ENCODE measurements around the gene ALKBH1. TPM values are rescaled to one million over a fixed set of nuclear protein-coding genes. Genes with fewer than 3 reads are reported as not detected.

ALKBH1 gene
- total RNA-seq, 1 donor from 2014 or later = 14.5 TPM

- Mint-ChIP-seq H3K4me3 (ENCODE audit: low read depth) (no peak overlapping the region), H3K27ac (peak overlapping the region; percentile 14), H3K9me3 (ENCODE audit: low read depth) (no peaks in the 10 kb centered on the region), H3K27me3 (no peaks in the 10 kb centered on the region), H3K4me1 (ENCODE audit: low read depth) (no peaks in the 10 kb centered on the region), H3K36me3 (ENCODE audit: insufficient read depth) (peaks cover 35% of the 10 kb centered on the region)
- TF ChIP-seq CTCF (IDR thresholded peaks at IDR 0.05; ENCODE audit: unreplicated experiment) = no peak
- DNase-seq (ENCODE audit: low spot score, unreplicated experiment) = no peak
These were observed 9.9 kb upstream of the ALKBH1 start for GRCh38 chr14:77717608-77718305.

- peaks cover 27% of the 10 kb centered on the region for H3K36me3 Mint-ChIP-seq (ENCODE audit: insufficient read depth)
- H3K4me1 Mint-ChIP-seq (ENCODE audit: low read depth) = peaks cover 6% of the 10 kb centered on the region
- H3K27ac Mint-ChIP-seq = peak overlapping the region; percentile 31
- TF ChIP-seq CTCF (IDR thresholded peaks at IDR 0.05; ENCODE audit: unreplicated experiment) = no peak
- no peaks in the 10 kb centered on the region for H3K9me3 Mint-ChIP-seq (ENCODE audit: low read depth)
- DNase-seq (ENCODE audit: low spot score, unreplicated experiment) = no peak
- H3K4me3 Mint-ChIP-seq (ENCODE audit: low read depth) = no peak overlapping the region
- H3K27me3 Mint-ChIP-seq = no peaks in the 10 kb centered on the region
These were observed 7.1 kb upstream of the ALKBH1 start for GRCh38 chr14:77714926-77715325.

GRCh38 chr14:77710364-77710763 lies 2.5 kb upstream of the ALKBH1 start:
- peaks cover 12% of the 10 kb centered on the region for H3K36me3 Mint-ChIP-seq (ENCODE audit: insufficient read depth)

GRCh38 chr14:77709412-77709811 lies 1.6 kb upstream of the ALKBH1 start:
- Mint-ChIP-seq H3K27ac (peak overlapping the region; percentile 94), H3K4me1 (ENCODE audit: low read depth) (peaks cover 25% of the 10 kb centered on the region), H3K27me3 (no peaks in the 10 kb centered on the region), H3K4me3 (ENCODE audit: low read depth) (peak overlapping the region; percentile 88), H3K9me3 (ENCODE audit: low read depth) (no peaks in the 10 kb centered on the region), H3K36me3 (ENCODE audit: insufficient read depth) (peaks cover 6% of the 10 kb centered on the region)
- no peak for TF ChIP-seq CTCF (IDR thresholded peaks at IDR 0.05; ENCODE audit: unreplicated experiment)
- no peak for DNase-seq (ENCODE audit: low spot score, unreplicated experiment)

More at GRCh38 chr14:77710364-77710763, 2.5 kb upstream of the ALKBH1 start:
- Mint-ChIP-seq H3K27me3 (no peaks in the 10 kb centered on the region), H3K4me1 (ENCODE audit: low read depth) (peaks cover 25% of the 10 kb centered on the region), H3K27ac (no peak overlapping the region), H3K9me3 (ENCODE audit: low read depth) (no peaks in the 10 kb centered on the region), H3K4me3 (ENCODE audit: low read depth) (peak overlapping the region; percentile 88)
- DNase-seq (ENCODE audit: low spot score, unreplicated experiment) = no peak
- no peak for TF ChIP-seq CTCF (IDR thresholded peaks at IDR 0.05; ENCODE audit: unreplicated experiment)

GRCh38 chr14:77708749-77709148 lies 926 bp upstream of the ALKBH1 start:
- Mint-ChIP-seq H3K4me3 (ENCODE audit: low read depth) (peak overlapping the region; percentile 88), H3K9me3 (ENCODE audit: low read depth) (no peaks in the 10 kb centered on the region), H3K27ac (peak overlapping the region; percentile 94), H3K4me1 (ENCODE audit: low read depth) (peaks cover 25% of the 10 kb centered on the region), H3K36me3 (ENCODE audit: insufficient read depth) (peaks cover 6% of the 10 kb centered on the region), H3K27me3 (no peaks in the 10 kb centered on the region)
- TF ChIP-seq CTCF (IDR thresholded peaks at IDR 0.05; ENCODE audit: unreplicated experiment) = no peak
- no peak for DNase-seq (ENCODE audit: low spot score, unreplicated experiment)

Measured in progenitor cell of endocrine pancreas (in vitro differentiated cells).